Measurements from ENCODE around the gene EN2.
"Not testable (repeated sequence)": the region's sequence is repeated elsewhere in the genome, so short reads cannot be mapped to it uniquely, and the experiment has no call there.

The EN2 gene

DNA sequence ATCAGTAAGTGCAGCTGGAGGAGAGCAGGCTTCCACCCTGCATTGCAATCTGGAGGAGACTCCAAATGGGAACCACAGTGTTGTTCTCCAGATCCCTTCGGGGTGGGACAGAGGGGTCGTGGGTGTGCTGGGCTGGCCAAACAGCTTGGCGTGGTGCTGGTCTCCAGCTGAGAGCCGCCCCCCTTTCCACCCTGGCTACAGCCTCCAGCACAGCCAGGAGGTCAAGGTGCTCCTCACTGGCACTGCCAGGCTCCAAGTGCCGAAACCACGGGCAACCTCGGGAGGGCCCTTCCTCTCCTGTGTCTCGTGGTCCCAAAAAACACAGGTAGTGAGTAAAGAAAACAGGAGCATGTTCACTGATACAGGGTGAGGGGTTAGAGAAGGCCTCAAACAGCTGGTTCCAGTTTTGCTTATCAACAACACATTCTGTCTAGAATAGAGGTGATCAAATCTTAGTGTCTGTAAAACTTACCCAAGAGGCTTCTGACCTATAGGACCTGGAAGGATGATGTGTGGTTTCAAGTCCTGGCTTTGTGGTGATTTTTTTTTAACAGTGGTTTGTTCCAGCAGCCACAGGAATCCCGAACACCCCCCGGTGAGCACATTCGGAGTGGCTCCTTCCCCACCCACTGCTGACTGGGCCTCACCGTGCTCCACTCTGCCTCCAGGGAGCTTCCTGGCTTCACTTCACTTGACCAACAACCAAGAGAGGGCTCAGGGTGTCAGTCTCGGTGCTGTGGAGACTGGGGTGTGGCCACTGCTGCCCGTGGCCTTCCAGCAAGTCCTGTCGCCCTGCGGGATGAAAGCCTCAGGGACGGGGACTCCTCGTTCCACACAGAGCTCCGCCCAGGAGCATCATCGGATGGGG is 31.2 kb upstream of the EN2 start:
- no peak for DNase-seq

DNA sequence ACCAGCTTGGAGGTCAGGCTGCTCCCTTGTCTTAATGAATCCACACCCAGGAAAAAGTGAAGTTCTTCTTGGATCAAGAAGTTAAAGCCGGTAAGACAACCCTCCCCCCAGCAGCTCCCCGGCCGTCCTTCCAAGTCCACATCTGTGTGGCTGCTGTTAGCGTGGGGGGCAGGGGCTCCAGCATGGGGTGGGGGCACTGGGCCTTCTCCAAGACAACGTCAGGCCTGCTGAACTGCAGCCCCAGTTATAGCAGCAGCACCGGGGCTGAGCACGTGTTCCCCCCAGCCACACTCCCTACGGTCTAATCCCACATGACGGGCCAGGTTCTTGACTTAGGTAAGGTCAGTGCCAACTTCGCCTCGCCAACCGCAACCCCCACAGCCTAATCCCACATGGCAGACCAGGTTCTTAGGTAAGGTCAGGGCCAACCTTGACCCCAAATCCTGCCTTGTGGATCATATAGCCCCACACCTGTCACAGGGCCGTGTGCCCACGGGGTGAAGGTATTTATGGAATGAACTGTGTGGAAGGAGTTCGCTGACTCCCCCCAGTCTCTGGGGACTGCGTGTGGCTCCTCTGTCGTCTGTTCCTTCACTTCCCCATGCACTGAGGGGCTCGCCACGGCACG is 30.4 kb upstream of the EN2 start:
- DNase-seq = no peak

DNA sequence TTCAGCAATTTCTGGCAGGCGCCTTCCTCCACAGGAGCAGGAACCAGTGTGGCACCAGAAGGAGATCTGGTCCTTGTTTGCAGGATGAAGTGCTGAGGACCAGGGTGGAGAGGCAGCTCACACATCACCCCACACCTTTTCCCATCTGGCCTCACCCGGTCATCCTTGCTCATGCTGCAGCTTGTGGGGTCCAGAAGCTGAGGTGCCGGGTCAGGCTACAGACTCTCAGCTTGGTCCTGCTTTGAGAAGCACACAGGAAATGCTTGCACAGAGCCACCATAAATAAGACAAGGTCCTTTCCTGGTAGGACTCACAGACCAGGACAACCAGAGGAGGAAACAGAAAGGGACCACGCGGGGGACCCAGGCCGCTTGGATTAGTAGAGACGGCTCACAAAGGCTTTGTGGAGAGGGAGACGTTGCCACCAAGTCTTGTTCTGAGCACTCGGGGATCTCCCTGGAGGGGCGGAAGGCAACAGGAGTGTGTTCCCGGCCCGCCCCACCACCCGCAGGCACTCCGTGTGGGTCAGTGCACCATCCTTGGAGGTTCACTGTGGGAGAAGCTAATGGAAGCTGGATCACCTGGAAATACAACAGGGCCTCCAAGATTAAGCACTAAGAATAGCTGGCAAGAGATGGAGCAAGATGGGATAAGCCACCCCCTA is 29.6 kb upstream of the EN2 start:
- no peak for DNase-seq

DNA sequence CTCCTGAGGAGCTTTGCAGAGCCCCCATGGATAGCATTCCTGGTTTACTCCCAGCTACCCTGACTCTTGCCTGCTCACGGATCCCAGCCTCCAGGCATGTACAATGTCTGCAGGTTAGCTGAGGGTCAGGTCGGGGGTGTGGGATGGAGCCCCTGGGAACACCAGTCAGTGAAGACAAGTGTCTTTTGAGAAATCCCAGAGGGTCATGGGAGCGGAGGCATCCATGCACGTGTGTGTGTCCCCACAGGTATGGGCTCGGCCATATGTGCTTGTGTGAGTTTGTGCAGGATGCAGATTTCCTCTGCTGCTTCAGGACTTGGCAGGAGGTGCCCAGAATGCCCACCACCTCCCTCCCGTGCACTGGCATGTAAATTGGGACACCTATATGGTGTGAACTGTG is 28.3 kb upstream of the EN2 start:
- no peak for DNase-seq

DNA sequence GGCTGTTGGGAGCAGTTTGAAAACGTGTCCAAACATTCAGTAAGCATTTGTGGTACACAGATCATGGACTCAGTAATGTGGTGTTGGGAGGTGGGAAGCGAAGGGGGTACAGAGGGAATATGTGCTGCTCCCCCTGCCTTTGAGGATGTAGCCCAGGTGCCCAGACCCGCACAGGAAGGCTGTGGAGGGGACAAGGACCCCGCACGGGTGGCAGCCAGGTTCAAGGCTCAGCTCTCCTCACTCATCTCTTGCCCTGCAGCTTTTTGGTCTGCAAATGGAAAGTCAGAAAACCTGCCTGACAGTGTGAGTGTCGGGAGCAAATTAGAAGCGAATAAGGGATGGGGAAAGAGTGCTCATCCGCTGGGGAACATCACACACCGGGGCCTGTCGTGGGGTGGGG is 27.3 kb upstream of the EN2 start:
- no peak for DNase-seq

DNA sequence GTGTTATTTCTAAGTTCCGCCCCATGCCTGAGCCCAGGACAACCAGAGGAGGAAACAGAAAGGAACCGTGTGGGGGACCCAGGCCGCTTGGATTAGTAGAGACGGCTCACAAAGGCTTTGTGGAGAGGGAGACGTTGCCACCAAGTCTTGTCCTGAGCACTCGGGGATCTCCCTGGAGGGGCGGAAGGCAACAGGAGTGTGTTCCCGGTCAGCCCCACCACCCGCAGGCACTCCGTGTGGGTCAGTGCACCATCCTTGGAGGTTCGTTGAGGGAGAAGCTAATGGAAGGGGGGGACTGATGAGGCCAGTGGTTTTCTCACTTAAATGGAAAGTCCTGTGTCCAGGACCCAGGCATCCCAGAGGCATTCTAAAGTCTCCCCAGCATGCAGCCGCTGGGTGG is 26.7 kb upstream of the EN2 start:
- no peak for DNase-seq

DNA sequence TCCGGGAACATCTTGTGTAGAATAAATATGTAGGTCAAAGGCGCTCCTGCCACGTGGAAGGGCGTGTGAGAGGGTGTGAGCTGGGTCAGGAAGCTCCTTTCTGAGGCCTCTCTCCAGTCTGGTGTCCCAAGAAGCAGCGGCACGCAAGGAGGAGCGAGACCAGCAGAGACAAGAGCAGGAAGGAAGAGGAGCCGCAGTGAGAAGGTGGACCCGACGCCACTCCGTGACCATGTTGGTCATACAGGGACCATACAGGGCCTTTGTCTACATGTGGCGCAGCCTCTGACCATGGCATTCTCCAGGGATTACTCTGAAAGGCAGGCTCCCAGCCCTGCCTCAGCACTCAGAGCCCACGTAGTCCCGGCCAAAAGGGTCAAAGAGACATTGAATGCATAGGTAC is 26.2 kb upstream of the EN2 start:
- no peak for DNase-seq

DNA sequence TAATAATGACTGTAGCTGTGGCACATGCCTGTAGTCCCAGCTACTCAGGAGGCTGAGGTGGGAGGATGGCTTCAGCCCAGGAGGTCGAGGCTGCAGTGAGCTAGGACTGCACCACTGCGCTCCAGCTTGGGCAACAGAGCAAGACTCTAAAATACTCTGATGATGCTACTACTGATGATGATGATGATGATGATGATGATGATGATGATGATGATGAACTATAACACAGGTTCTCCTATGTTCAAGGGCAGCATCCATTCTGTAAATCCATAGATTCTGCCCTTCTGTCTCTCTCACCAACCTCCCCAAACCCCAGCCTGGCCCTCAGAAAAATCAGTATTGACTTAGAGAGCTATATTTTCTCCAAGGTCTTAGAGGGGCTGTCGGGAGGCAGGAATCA is 22.8 kb upstream of the EN2 start:
- no peak for DNase-seq

DNA sequence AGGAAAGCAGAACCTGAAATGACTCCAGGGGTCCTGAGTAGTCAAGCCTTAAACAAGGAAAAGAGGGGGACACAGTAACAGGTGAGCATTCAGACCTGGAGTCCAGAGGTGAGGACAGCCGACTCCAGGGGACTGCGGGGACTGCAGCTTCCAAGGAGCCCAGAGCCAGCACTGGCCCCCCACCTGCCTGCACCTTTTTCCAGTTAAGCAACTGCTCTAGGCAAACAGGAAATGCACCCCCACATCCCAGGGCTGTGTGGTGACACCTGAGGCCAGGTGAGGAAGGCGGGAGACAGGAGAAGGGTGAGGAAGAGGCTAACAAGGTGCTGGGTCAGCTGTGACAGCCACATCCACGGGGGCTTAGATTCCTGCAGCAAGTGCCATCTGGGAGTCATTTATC is 20.1 kb upstream of the EN2 start:
- DNase-seq = no peak

DNA sequence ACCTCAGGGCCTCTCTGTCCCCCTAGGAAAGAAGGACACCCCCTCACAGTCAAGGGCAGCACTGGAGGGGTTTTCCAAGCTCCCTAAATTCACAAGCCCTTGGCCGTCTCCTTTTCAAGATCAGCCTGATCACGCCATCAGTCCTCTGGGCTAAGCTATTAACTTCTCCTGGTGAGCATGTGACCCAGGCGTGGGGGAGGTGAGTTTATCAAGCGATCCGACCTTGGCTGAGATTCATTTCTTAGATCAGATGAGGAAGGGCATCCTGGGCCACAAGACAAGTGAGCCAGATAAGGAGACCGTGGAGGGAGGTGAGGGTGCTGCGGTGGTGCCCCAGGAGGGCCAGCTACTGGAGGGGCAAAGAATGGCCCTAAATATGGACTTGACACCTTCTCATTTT is 19.2 kb upstream of the EN2 start:
- no peak for DNase-seq

DNA sequence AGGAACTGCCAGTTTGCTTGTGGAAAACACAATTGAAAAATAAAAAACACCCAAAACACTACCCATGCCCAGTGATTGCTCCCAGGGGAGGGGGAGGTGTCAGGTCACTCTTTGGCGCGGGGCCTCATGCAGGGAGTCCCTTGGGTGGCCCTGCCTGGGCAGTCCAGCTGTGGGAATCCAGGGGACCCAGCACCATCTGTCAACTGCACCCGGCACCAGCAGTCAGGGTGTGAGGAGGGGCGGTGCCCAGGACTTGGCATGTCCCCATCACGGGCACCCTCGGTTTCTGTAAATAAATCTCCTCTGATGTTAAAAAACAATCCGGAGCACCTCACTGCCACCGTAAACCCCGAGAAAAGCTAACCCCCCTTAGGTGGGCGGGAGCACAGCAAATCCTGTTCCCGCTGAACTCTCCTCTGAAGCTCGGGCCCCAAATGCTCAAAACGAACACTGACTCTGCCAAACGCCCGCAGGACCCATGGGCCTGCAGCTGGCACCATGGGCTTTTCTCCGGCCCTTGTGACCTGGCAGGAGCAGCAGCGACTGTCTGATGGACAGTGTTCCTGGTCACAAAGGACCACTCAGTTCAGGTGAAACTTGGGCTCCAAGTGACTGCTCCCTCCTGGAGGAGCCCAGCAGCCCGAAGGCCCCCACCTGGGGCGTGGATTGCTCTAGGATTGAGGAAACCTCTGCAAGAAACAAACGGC is 18.5 kb upstream of the EN2 start:
- no peak for DNase-seq

DNA sequence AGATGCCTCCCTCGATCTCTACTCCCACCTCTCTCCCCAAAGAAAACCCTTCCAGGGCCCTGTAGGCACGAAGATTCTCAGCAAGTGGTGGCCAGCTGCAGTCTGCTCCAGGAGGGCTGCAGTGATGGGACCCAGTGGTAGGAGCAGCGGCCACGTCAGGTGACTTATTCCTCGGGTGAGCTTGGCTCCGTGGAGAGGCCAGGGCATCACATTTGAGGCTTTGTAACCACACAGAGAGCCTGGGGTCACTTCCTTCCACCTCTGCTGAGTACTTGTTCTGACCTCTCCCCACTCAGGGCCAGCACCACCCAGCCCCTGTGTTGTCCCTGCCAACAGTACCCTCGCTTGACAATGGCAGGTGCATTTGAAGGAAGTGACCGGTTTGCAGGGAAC is 17.9 kb upstream of the EN2 start:
- no peak for DNase-seq

DNA sequence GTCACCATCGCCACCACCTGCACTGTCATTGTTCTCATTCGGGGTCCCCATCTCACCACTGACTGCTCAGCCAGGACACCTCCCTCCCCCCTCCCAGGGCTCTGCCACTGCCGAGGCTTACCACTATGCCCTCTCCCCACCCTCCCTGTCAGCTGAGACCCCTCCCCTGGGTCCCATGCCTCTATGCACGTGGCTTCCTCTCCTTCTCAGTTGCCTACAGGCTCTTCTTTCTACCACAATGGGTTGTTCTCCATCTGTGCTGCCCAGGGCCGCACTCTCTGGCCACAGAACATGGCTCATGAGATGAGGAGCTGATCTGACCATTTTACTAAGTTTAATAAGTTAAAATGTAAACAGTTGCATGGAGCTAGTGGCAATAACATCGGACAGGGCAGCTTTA is 16.1 kb upstream of the EN2 start:
- DNase-seq = no peak

DNA sequence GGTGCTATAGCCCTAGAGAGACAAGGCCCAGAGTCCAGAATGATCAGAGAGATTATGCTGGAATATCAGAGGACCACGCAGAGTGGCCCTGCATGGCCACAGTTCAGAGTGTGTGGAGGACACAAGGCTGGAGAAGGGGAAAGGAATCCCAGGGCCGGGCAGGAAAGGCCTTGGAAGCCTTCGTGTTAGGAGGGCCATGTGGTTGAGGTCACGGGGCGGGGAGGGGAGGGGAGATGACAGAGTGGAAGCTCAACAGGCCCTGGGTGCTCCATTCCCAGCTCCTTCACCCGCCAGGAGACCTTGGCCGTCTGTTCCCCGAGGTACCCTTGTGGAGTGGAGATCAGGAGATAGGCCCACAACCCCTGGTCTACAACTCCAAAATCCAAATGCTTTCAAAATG is 13.2 kb upstream of the EN2 start:
- DNase-seq = no peak

DNA sequence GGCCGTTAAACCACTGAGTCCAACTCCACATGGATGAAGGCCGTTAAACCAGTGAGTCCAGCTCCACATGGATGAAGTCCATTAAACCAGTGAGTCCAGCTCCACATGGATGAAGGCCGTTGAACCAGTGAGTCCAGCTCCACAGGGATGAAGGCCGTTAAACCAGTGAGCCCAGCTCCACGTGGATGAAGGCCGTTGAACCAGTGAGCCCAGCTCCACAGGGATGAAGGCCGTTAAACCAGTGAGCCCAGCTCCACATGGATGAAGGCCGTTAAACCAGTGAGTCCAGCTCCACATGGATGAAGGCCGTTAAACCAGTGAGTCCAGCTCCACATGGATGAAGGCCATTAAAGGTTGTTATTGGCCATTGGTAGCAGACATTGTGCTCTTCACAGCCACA is 12.3 kb upstream of the EN2 start:
- DNase-seq = not testable (repeated sequence)

DNA sequence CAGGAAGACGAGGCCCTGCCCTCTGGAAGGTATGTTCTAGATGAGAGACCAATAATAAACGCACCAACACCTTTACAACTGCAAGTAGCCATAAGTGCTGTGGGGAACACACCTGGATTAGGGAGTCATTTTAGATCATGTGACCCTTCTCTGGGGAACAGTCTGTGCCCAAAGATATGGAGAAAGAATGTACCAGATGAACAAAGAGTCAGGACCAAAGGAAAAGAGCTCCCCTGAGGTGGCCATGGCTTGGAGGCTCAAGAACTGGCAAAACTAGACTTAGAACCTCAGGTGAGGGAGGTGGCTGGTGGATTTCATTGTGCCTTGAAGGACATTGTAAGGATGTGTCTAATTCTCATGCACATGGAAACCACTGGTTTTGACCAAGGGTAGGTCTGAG is 10.3 kb upstream of the EN2 start:
- DNase-seq = no peak

DNA sequence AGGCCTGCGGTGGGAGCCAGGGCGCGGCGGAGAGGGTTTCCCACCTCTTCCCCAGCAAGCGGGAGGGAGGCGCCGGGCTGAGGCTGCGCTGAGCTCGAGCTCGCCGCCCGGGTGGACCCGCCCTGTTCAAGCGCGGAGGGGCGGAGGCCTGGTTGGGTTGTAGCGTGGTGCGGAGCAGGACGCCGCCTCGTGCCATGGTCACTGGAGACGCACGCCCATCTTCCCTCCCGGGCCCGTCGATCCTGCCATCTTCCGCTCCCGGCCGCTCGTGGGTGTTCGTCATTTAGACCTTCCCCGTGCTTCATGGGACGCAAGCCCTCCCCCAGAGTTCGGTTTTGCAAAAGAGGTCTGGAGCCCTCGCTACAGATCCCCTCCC is 9.3 kb upstream of the EN2 start:
- no peak for DNase-seq

DNA sequence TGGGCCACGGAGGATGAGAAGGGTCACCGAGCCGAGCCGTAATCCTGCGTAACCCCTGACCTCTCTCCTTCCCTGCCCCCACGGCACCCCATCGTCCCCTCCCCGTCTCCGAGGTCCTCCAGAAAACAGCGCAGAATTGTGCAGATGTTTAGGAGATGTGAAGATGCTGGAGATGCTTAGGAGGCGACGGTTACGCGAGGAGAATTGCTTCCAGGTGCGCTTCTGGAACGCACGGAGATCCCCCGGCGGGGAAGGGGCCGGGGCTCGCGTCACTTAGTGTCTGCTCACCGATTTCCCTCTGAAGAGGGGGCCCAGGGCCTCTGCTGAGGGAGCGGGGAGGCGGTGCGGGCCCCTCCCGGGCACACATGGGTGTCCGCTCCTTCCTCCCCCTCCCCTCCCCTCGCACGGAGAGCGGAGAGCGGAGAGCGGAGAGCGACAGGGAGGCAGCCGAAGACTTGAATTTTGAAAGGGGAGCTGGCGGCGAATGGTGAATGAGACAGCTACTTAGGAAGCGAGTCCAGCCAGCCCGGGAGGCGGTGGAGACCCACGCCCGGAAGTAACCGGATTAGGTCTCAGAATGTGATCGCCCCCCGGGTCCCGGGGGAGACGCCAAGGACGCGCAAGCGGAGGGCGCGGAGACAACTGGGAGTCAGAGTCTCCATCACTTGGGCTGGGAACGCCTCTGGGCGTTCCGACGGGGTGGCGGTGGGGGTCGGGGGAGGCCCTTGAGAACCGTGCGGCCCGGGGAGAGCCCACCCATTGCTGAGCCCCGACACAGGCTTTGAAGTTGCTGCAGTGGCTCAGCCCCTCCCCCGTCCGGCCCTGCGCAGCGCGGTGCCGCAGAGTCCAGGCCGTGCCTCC is 8.7 kb upstream of the EN2 start:
- no peak for DNase-seq

DNA sequence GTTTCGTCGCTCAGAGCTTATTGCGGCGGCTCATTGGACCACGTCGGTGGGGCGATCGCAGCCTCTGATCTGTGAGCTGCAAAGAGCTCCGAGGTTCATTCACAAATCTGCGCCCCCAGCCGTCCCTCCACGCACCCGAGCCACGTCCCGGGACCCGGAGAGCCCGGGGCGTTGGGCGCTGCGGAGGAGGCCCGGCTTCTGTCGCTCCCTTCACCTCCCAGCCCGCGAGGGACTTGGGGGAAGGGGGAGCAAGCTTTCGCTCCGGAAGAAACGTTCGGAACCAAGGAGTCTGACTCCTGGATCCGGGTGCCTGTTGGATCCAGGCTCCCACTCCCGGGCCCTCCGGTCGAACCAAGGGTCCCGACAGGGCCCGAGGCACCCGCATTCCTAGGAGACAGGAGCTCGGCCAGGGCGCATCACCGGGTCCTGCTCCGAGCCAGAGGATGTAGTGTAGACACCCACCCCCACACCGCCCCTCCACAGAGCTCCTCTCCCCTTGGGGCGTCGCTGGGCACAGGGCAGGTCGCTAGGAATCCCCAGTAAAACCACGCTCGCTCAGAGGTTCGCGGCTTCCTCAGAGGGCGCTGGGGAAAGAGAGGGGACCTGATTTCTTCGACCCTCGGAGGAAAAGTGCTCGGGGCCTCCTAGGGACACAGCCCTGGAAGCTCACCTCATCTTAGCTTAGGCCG is 7.9 kb upstream of the EN2 start:
- no peak for DNase-seq

DNA sequence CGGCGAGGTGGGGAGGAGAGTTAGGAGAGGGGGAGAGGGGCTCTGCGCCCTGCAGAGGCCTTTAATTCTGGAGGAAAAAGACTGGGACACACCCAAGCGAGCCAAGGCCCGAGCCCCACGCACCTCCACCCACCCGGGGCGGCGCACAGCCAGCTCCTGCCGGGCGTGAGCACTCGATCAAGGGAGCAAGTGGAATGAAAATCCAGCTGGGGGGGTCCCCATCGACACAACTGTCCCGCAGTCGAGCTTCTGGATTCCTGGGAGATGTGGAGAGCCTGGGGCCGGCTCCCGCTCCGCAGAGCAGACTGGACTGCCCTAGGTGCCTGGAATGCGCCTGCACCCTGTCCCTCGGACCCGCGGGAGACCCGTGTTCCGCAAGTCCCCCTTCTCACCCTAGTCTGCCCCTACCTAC is 7.4 kb upstream of the EN2 start:
- no peak for DNase-seq

DNA sequence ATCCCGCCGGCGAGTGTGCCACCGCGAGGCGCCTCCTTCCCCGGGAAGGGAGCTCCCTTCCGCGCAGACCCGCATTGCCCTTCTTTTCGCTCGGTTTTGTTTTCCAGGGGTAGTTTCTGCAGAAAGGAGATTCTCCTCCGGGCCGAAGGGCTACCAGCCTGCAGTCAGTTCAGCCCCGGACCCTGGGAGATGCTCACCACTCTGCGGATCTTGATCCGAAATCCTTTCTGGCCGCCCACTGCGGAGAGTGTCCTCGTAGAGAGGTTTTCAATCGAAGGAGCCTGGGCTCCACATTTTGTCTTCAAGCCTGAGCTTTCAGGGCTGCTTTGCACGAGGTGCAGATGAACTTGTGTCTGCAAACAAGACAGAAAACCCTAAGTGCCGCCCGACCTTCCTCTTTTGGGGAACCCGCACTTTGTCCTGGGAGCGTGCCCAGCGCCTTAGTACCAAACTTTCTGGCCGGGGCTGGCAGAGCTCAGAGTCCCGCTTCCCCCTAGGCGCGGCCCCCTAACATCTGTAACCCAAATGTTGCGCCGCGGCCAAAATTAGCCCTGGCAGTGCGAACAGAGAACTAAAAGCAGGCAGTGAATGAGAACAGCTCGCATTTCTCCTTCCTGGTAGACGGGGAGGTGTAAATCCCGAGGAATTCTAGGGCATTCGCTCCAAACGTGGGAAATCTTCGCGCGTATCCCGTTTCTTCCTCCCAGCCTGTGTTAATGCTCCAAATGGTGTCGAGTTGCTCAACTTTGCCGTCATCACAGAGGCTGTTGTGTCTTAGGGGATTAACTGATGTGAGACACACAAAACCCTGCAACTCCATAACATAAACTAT is 6.7 kb upstream of the EN2 start:
- no peak for DNase-seq
